Panc1 (cell line): ENCODE measurements around the gene RFX8. TPM values are rescaled to one million over a fixed set of nuclear protein-coding genes. Genes with fewer than 3 reads are reported as not detected.

Source experiments
- ATAC-seq: fragments of 200-7000 bp; cut with Tn5 transposase; 2 replicates; pipeline ENCODE4 v1.9.1; 2020; ENCODE audit warnings: mild to moderate bottlenecking, moderate library complexity
- BruUV-seq: library from RNA; stranded (reverse); fragments of 400-500 nt; replicated peaks from 2 replicates; lab custom pipeline; 2021; lab: Mats Ljungman, UMichigan
- CTCF ChIA-PET: fragments of 300-600 bp; sonication (Branson Sonifier 250); formaldehyde crosslinking; loops from one replicate; lab custom pipeline; 2022; ENCODE audit warnings: antibody characterized with exemption; lab: Charles Lee
- POLR2A ChIA-PET: fragments of 300-600 bp; sonication (Branson Sonifier 250); formaldehyde crosslinking; loops from one replicate; lab custom pipeline; 2022; ENCODE audit warnings: antibody characterized with exemption; lab: Charles Lee
- DNase-seq: peaks from one replicate; pipeline ENCODE4 v3.0.0-alpha.2; 2010; ENCODE audit warnings: low read depth, low spot score
- H3K27ac ChIP-seq: 2 replicates; pipeline ENCODE4 v1.5.1; 2011; ENCODE audit warnings: mild to moderate bottlenecking, low read length, inconsistent platforms
- H3K27me3 ChIP-seq: fragments of 200-500 bp; sonication (Bioruptor generic); 2 replicates; pipeline ENCODE4 v1.6.0; 2014; ENCODE audit warnings: low read length, inconsistent platforms; ENCODE audit not compliant: control insufficient read depth, insufficient read depth
- H3K36me3 ChIP-seq: fragments of 200-500 bp; sonication (Bioruptor generic); 2 replicates; pipeline ENCODE4 v1.5.1; 2014; ENCODE audit warnings: inconsistent platforms, mild to moderate bottlenecking, low read length, moderate library complexity; ENCODE audit not compliant: control insufficient read depth, insufficient read depth
- H3K4me1 ChIP-seq: 2 replicates; pipeline ENCODE4 v1.5.1; 2011; ENCODE audit warnings: inconsistent platforms, mild to moderate bottlenecking, low read length, moderate library complexity; ENCODE audit not compliant: control insufficient read depth, insufficient read depth
- H3K4me3 ChIP-seq, 2 experiments: 2 replicates each; pipeline ENCODE4 v1.5.1; 2011 to 2012; ENCODE audit warnings: low read depth in 2 of 2, low read length in 2 of 2, mild to moderate bottlenecking in 2 of 2, inconsistent platforms in 1 of 2, moderate library complexity in 1 of 2
- H3K9me3 ChIP-seq: fragments of 200-500 bp; sonication (Bioruptor generic); 2 replicates; pipeline ENCODE4 v1.5.1; 2014; ENCODE audit warnings: low read depth, mild to moderate bottlenecking, inconsistent platforms, low read length, moderate library complexity; ENCODE audit not compliant: control insufficient read depth, insufficient read depth
- POLR2AphosphoS5 ChIP-seq: IDR thresholded peaks from 2 replicates; pipeline ENCODE4 v1.6.1; 2012; ENCODE audit warnings: mild to moderate bottlenecking, low read depth, low read length, moderate library complexity
- SIN3A ChIP-seq: IDR thresholded peaks from 2 replicates; pipeline ENCODE4 v1.6.1; 2012; ENCODE audit warnings: low read depth, mild to moderate bottlenecking, low read length, moderate library complexity, borderline replicate concordance; ENCODE audit not compliant: insufficient read depth
- TCF7L2 ChIP-seq: IDR thresholded peaks from 2 replicates; pipeline ENCODE4 v1.6.1; 2011; ENCODE audit warnings: mild to moderate bottlenecking, low read depth, low read length, inconsistent platforms
- in situ Hi-C: cut with HindIII; loops from 2 replicates; pipeline ENCODE4 v1.10.0; 2016; ENCODE audit warnings: low sequenced_read_pairs, low pct_unique_long_range_greater_than_20kb
- intact Hi-C: fragments of 100-400 bp; cut with micrococcal nuclease; formaldehyde crosslinking; loops from one replicate; pipeline ENCODE4 v1.10.0; 2022; ENCODE audit not compliant: unreplicated experiment
- total RNA-seq: library from RNA; stranded (reverse); gene quantifications from one replicate; pipeline ENCODE4 v1.2.1, GENCODE V29; 2021; ENCODE audit not compliant: unreplicated experiment
- TF ChIP-seq, protein P1 (sequence below): fragments of 450-650 bp; IDR thresholded peaks from 2 replicates; pipeline ENCODE4 v1.5.1; 2017; ENCODE audit warnings: mild to moderate bottlenecking
- TF ChIP-seq, protein P2 (sequence below), 2 experiments: IDR thresholded peaks; 2 replicates each; pipeline ENCODE4 v1.6.1; 2011 to 2012; ENCODE audit warnings: low read depth in 2 of 2, control low read depth in 1 of 2, low read length in 1 of 2, mild to moderate bottlenecking in 1 of 2, moderate library complexity in 1 of 2; ENCODE audit not compliant: insufficient read depth in 1 of 2

Gene RFX8
- total RNA-seq, 1 experiment from 2014 or later = not detected

DNA sequence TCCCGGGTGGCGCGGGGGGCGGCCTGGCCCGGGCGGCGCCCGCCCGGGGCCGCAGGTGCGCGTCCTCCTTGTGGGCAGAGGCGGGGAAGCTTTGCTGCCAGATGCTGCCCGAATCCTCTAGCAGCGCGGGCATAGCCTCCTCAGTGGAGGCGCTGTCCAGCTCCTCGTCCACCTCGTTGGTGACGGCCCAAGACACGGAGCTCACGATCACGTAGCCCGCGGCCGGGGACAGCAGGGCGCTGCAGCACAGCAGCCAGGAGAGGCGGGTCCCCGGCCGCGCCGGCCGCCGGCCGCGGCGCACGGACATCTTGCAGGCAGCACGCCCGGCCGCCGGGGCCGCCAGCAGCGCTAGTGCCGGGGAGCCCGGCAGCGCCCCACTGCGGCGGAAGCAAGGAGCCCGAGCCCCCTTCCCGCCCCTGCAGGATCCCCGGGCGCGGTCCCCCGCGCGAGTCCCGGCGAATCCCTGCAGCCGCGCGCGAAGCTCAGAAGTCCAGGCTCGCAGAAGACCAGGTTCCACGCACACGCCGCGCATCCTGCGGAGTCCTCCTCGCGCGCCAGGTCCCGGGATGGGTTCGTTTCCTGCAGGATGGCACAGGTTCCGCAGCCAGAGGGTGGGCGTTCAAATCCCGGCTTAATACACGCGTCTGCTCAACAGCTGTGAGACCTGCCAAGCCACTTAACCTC lies 87.6 kb downstream of the RFX8 start, which contains the start of gene CREG2:
CREG2 (minus strand) TSS at position 353 of the 684 bp plus-strand sequence; CDS start at position 307, 46 bp downstream.
- intact Hi-C loops = loop anchor here (5.0 kb wide), 1 partner anchor 40 kb away; no protein-coding TSS in a partner anchor
- Histone ChIP-seq H3K9me3 (no peaks in the 10 kb centered on the region), H3K27me3 (peaks cover 30% of the 10 kb centered on the region), H3K4me1 (no peaks in the 10 kb centered on the region), H3K4me3 (peak within 1 kb of the TSS; percentile 42 to 43), H3K36me3 (no peaks in the 10 kb centered on the region), H3K27ac (no peak within 1 kb of the TSS)
- ChIA-PET POLR2A (no interaction called here), CTCF (interaction anchor here (0.6 to 0.9 kb wide), 8 partner anchors 13 to 195 kb away, joined by 3 to 10 read pairs (median 6); no protein-coding TSS in a partner anchor)
- DNase-seq (no peak), ATAC-seq (peak; percentile 87)
- BruUV-seq = no TSS peak
- in situ Hi-C loops = no loop called here
- TF ChIP-seq SIN3A (no peak), TCF7L2 (no peak), POLR2AphosphoS5 (no peak)
- TF ChIP-seq, protein P1, sequence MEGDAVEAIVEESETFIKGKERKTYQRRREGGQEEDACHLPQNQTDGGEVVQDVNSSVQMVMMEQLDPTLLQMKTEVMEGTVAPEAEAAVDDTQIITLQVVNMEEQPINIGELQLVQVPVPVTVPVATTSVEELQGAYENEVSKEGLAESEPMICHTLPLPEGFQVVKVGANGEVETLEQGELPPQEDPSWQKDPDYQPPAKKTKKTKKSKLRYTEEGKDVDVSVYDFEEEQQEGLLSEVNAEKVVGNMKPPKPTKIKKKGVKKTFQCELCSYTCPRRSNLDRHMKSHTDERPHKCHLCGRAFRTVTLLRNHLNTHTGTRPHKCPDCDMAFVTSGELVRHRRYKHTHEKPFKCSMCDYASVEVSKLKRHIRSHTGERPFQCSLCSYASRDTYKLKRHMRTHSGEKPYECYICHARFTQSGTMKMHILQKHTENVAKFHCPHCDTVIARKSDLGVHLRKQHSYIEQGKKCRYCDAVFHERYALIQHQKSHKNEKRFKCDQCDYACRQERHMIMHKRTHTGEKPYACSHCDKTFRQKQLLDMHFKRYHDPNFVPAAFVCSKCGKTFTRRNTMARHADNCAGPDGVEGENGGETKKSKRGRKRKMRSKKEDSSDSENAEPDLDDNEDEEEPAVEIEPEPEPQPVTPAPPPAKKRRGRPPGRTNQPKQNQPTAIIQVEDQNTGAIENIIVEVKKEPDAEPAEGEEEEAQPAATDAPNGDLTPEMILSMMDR = peak; percentile 84
- TF ChIP-seq, protein P2, sequence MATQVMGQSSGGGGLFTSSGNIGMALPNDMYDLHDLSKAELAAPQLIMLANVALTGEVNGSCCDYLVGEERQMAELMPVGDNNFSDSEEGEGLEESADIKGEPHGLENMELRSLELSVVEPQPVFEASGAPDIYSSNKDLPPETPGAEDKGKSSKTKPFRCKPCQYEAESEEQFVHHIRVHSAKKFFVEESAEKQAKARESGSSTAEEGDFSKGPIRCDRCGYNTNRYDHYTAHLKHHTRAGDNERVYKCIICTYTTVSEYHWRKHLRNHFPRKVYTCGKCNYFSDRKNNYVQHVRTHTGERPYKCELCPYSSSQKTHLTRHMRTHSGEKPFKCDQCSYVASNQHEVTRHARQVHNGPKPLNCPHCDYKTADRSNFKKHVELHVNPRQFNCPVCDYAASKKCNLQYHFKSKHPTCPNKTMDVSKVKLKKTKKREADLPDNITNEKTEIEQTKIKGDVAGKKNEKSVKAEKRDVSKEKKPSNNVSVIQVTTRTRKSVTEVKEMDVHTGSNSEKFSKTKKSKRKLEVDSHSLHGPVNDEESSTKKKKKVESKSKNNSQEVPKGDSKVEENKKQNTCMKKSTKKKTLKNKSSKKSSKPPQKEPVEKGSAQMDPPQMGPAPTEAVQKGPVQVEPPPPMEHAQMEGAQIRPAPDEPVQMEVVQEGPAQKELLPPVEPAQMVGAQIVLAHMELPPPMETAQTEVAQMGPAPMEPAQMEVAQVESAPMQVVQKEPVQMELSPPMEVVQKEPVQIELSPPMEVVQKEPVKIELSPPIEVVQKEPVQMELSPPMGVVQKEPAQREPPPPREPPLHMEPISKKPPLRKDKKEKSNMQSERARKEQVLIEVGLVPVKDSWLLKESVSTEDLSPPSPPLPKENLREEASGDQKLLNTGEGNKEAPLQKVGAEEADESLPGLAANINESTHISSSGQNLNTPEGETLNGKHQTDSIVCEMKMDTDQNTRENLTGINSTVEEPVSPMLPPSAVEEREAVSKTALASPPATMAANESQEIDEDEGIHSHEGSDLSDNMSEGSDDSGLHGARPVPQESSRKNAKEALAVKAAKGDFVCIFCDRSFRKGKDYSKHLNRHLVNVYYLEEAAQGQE (IDR thresholded peaks at IDR 0.05; ENCODE audit: insufficient read depth in 1 of 2, low read depth in 2 of 2, low read length in 1 of 2) = peak; percentile 63 to 90

DNA sequence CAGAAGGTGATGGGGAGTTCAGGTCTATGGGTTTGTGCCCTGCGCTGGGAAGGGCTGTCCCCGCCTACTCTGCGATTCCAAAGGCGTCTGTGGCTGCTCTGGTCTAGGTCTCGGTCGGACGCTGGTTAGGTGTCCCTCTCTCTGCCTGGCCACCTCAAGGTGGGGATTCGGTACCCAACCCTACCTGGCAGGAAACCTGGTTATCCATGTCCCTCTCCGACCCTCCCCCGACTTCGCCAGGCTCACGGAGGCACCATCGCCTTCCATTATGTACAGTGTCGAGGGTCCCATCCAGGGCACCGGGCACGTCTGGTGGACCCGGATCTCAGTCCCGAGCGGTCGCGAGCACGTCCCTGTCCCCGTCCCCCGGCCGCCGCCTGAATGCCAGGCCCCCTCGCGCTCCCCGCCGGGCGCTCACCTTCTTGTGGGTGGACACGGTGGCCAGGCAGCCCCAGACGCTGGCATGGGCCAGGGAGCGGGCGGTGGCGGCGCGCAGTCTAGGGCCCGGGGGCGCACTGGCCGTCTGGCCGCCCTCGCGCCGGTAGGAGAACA lies 88.2 kb downstream of the RFX8 start:
- TF ChIP-seq SIN3A (no peak), POLR2AphosphoS5 (no peak), TCF7L2 (no peak)
- TF ChIP-seq, protein P2 (IDR thresholded peaks at IDR 0.05; ENCODE audit: insufficient read depth in 1 of 2, low read depth in 2 of 2, low read length in 1 of 2) = no peak
- TF ChIP-seq, protein P1 = no peak
- peaks cover 30% of the 10 kb centered on the region for H3K27me3 ChIP-seq
- POLR2A ChIA-PET = no interaction called here
- no peaks in the 10 kb centered on the region for H3K4me1 ChIP-seq
- DNase-seq (no peak), ATAC-seq (peak; percentile 76)
- H3K27ac ChIP-seq = no peak overlapping the region
- BruUV-seq = no TSS peak
- in situ Hi-C loops (no loop called here), intact Hi-C loops (loop anchor here (5.0 kb wide), 1 partner anchor 39 kb away; no protein-coding TSS in a partner anchor)
- CTCF ChIA-PET = interaction anchor here (0.6 to 0.9 kb wide), 9 partner anchors 12 to 196 kb away, joined by 3 to 10 read pairs (median 6); no protein-coding TSS in a partner anchor
- peak overlapping the region; percentile 42 to 43 for H3K4me3 ChIP-seq
- H3K9me3 ChIP-seq = no peaks in the 10 kb centered on the region
- H3K36me3 ChIP-seq = no peaks in the 10 kb centered on the region
